IMR-90 (cell line): ENCODE data around the gene IQCK. TPM values are rescaled to one million over a fixed set of nuclear protein-coding genes. Genes with fewer than 3 reads are reported as not detected.

ENCODE experiments used
- ATAC-seq: fragments of 200-7000 bp; cut with Tn5 transposase; 2 replicates; pipeline ENCODE4 v1.9.1; 2020; ENCODE audit warnings: low read depth, mild to moderate bottlenecking, moderate library complexity
- BruUV-seq: library from RNA; stranded (reverse); fragments of 400-500 nt; replicated peaks from 2 replicates; lab custom pipeline; 2021; lab: Mats Ljungman, UMichigan
- CTCF ChIA-PET: fragments of 300-600 bp; formaldehyde crosslinking; extraction: SDS; loops from one replicate; lab custom pipeline; 2021; ENCODE audit warnings: antibody characterized with exemption; lab: Yijun Ruan, JAX
- POLR2A ChIA-PET: fragments of 300-600 bp; sonication (Branson Sonifier 250); formaldehyde crosslinking; loops from one replicate; lab custom pipeline; 2022; ENCODE audit warnings: antibody characterized with exemption; ENCODE audit not compliant: unreplicated experiment; lab: Charles Lee
- DNase-seq: peaks from one replicate; pipeline ENCODE4 v3.0.0; 2013
- H2AFZ ChIP-seq: replicated peaks from 2 replicates; pipeline ENCODE3; 2013; ENCODE audit warnings: low read length, mild to moderate bottlenecking; ENCODE audit not compliant: poor library complexity
- H2AK5ac ChIP-seq: 2 replicates; pipeline ENCODE4 v1.6.1; 2013; ENCODE audit warnings: low read depth, low read length, inconsistent platforms
- H2AK9ac ChIP-seq: replicated peaks from 2 replicates; pipeline ENCODE3; 2013; ENCODE audit warnings: mild to moderate bottlenecking, low read depth, low read length, moderate library complexity; ENCODE audit not compliant: poor library complexity
- H2BK120ac ChIP-seq: 2 replicates; pipeline ENCODE4 v1.6.1; 2013; ENCODE audit warnings: low read depth, low read length, inconsistent platforms
- H2BK15ac ChIP-seq: 3 replicates; pipeline ENCODE4 v1.6.1; 2013; ENCODE audit warnings: low read depth, low read length, inconsistent platforms
- H2BK20ac ChIP-seq: 2 replicates; pipeline ENCODE4 v1.6.1; 2013; ENCODE audit warnings: low read depth, mild to moderate bottlenecking, inconsistent platforms, low read length, moderate library complexity
- H2BK5ac ChIP-seq: 2 replicates; pipeline ENCODE4 v1.6.1; 2013; ENCODE audit warnings: mild to moderate bottlenecking, low read depth, low read length, inconsistent platforms; ENCODE audit not compliant: poor library complexity, severe bottlenecking
- H3K14ac ChIP-seq: replicated peaks from 2 replicates; pipeline ENCODE4 v1.6.1; 2013; ENCODE audit warnings: low read depth, low read length, inconsistent platforms
- H3K18ac ChIP-seq: 2 replicates; pipeline ENCODE4 v1.6.1; 2013; ENCODE audit warnings: low read depth, low read length, control low read depth
- H3K23ac ChIP-seq: 2 replicates; pipeline ENCODE4 v1.6.1; 2013; ENCODE audit warnings: low read depth, low read length, inconsistent platforms
- H3K27ac ChIP-seq: 2 replicates; pipeline ENCODE4 v1.5.1; 2013; ENCODE audit warnings: mild to moderate bottlenecking, control low read depth, low read length; ENCODE audit not compliant: insufficient read depth
- H3K27me3 ChIP-seq: 2 replicates; pipeline ENCODE4 v1.6.1; 2013; ENCODE audit warnings: low read length; ENCODE audit not compliant: control insufficient read depth, insufficient read depth
- H3K36me3 ChIP-seq: 2 replicates; pipeline ENCODE4 v1.6.1; 2013; ENCODE audit warnings: low read length, mixed read lengths; ENCODE audit not compliant: control insufficient read depth, insufficient read depth
- H3K4ac ChIP-seq: 2 replicates; pipeline ENCODE4 v1.6.1; 2013; ENCODE audit warnings: low read depth, low read length, inconsistent platforms
- H3K4me1 ChIP-seq: 2 replicates; pipeline ENCODE4 v1.6.1; 2013; ENCODE audit warnings: low read length, mixed read lengths; ENCODE audit not compliant: control insufficient read depth, insufficient read depth
- H3K4me2 ChIP-seq: 2 replicates; pipeline ENCODE4 v1.6.1; 2013; ENCODE audit warnings: low read depth, mild to moderate bottlenecking, control low read depth, low read length, moderate library complexity
- H3K4me3 ChIP-seq: 2 replicates; pipeline ENCODE4 v1.5.1; 2013; ENCODE audit warnings: low read depth, mild to moderate bottlenecking, control low read depth, low read length, moderate library complexity; ENCODE audit not compliant: insufficient read depth
- H3K56ac ChIP-seq: 2 replicates; pipeline ENCODE4 v1.6.1; 2013; ENCODE audit warnings: low read length, inconsistent platforms; ENCODE audit not compliant: insufficient read depth; ENCODE audit errors: extremely low read depth
- H3K79me1 ChIP-seq, 2 experiments: 2 replicates each; pipeline ENCODE4 v1.6.1; 2013; ENCODE audit warnings: low read length in 2 of 2, inconsistent platforms in 1 of 2, low read depth in 1 of 2
- H3K9ac ChIP-seq: 2 replicates; pipeline ENCODE4 v1.6.1; 2013; ENCODE audit warnings: low read depth, low read length, control low read depth
- H3K9me1 ChIP-seq: 2 replicates; pipeline ENCODE4 v1.6.1; 2013; ENCODE audit warnings: low read length, inconsistent platforms; ENCODE audit not compliant: insufficient read depth
- H3K9me3 ChIP-seq: 2 replicates; pipeline ENCODE4 v1.6.1; 2013; ENCODE audit warnings: low read length; ENCODE audit not compliant: control insufficient read depth, insufficient read depth
- H4K20me1 ChIP-seq: 2 replicates; pipeline ENCODE4 v1.6.1; 2013; ENCODE audit warnings: low read length, inconsistent platforms; ENCODE audit not compliant: insufficient read depth
- H4K5ac ChIP-seq: 2 replicates; pipeline ENCODE4 v1.6.1; 2013; ENCODE audit warnings: mild to moderate bottlenecking, low read depth, low read length, control low read depth
- H4K8ac ChIP-seq, 2 experiments: 2 replicates each; pipeline ENCODE4 v1.6.1; 2013; ENCODE audit warnings: low read depth in 2 of 2, low read length in 2 of 2, control low read depth in 1 of 2, inconsistent platforms in 1 of 2
- H4K91ac ChIP-seq: 2 replicates; pipeline ENCODE4 v1.6.1; 2013; ENCODE audit warnings: low read depth, low read length, inconsistent platforms; ENCODE audit not compliant: insufficient read depth
- BHLHE40 ChIP-seq: fragments of 150-350 bp; IDR thresholded peaks from 2 replicates; pipeline ENCODE4 v1.6.1; 2016; ENCODE audit warnings: mild to moderate bottlenecking, low read depth, low read length
- CEBPB ChIP-seq: IDR thresholded peaks from 2 replicates; pipeline ENCODE4 v1.6.1; 2012; ENCODE audit warnings: low read depth, low read length, improper control_type of control experiment
- CHD1 ChIP-seq: IDR thresholded peaks from 2 replicates; pipeline ENCODE4 v1.6.1; 2012; ENCODE audit warnings: low read depth, low read length, improper control_type of control experiment
- ELK1 ChIP-seq: fragments of 150-350 bp; IDR thresholded peaks from 2 replicates; pipeline ENCODE4 v1.6.1; 2016; ENCODE audit warnings: low read depth, mild to moderate bottlenecking, low read length, moderate library complexity, borderline replicate concordance
- FOS ChIP-seq: fragments of 150-350 bp; IDR thresholded peaks from 2 replicates; pipeline ENCODE4 v1.6.1; 2016; ENCODE audit warnings: low read depth, low read length
- MAFK ChIP-seq: IDR thresholded peaks from 2 replicates; pipeline ENCODE4 v1.6.1; 2012; ENCODE audit warnings: low read depth, low read length, improper control_type of control experiment
- MAZ ChIP-seq: IDR thresholded peaks from 2 replicates; pipeline ENCODE4 v1.6.1; 2012; ENCODE audit warnings: low read depth, mild to moderate bottlenecking, low read length, improper control_type of control experiment, moderate library complexity, borderline replicate concordance
- MXI1 ChIP-seq: IDR thresholded peaks from 2 replicates; pipeline ENCODE4 v1.6.1; 2012; ENCODE audit warnings: low read depth, mild to moderate bottlenecking, low read length, moderate library complexity, borderline replicate concordance
- NFE2L2 ChIP-seq: fragments of 150-350 bp; IDR thresholded peaks from 2 replicates; pipeline ENCODE4 v1.6.1; 2016; ENCODE audit warnings: low read depth, mild to moderate bottlenecking, low read length
- POLR2A ChIP-seq: IDR thresholded peaks from 2 replicates; pipeline ENCODE4 v1.6.1; 2012; ENCODE audit warnings: mild to moderate bottlenecking, low read depth, low read length
- RAD21 ChIP-seq: IDR thresholded peaks from 2 replicates; pipeline ENCODE4 v1.6.1; 2012; ENCODE audit warnings: low read length, improper control_type of control experiment
- RCOR1 ChIP-seq: IDR thresholded peaks from 2 replicates; pipeline ENCODE4 v1.6.1; 2012; ENCODE audit warnings: mild to moderate bottlenecking, low read length, improper control_type of control experiment; ENCODE audit not compliant: insufficient replicate concordance
- RFX5 ChIP-seq: IDR thresholded peaks from 2 replicates; pipeline ENCODE4 v1.8.0; 2012; ENCODE audit warnings: low read depth, mild to moderate bottlenecking, low read length, moderate library complexity
- SMC3 ChIP-seq: fragments of 150-350 bp; IDR thresholded peaks from 2 replicates; pipeline ENCODE4 v1.6.1; 2016; ENCODE audit warnings: low read depth, mild to moderate bottlenecking, antibody characterized with exemption, low read length, moderate library complexity
- USF2 ChIP-seq: fragments of 150-350 bp; IDR thresholded peaks from 2 replicates; pipeline ENCODE4 v1.6.1; 2017; ENCODE audit warnings: mild to moderate bottlenecking, antibody characterized with exemption, low read length, low read depth
- WGBS, 2 experiments: methylation state at CpG; one replicate each; pipeline versions ENCODE4 v1.1.5 to v1.1.7; 2013; ENCODE audit warnings: missing lambda C conversion rate in 2 of 2; ENCODE audit not compliant: insufficient read length in 1 of 2; ENCODE audit errors: extremely low coverage in 2 of 2; 5-methylcytosine and 5-hydroxymethylcytosine counted together
- dilution Hi-C: fragments of 300-500 bp; cut with HindIII; formaldehyde crosslinking; loops from one replicate; pipeline ENCODE4 v1.14.3; 2018; ENCODE audit warnings: low sequenced_read_pairs; ENCODE audit not compliant: unreplicated experiment
- in situ Hi-C: fragments of 300-500 bp; cut with MboI; formaldehyde crosslinking; loops from 3 replicates; pipeline ENCODE4 v1.14.3; 2019; ENCODE audit warnings: low sequenced_read_pairs, inconsistent platforms, mixed read lengths
- intact Hi-C: fragments of 100-400 bp; cut with micrococcal nuclease; formaldehyde crosslinking; loops from 2 replicates; pipeline ENCODE4 v1.10.0; 2022
- polyA plus RNA-seq, 3 experiments: library from polyadenylated mRNA; depleted of rRNA; stranded (reverse); fragments of >200 nt; gene quantifications; 2 replicates each; pipeline ENCODE4 v1.2.3, GENCODE V29; 2012; ENCODE audit warnings: low replicate concordance in 1 of 3
- total RNA-seq: library from RNA; depleted of rRNA; stranded (reverse); fragments of >200 nt; gene quantifications from 2 replicates; pipeline ENCODE4 v1.2.3, GENCODE V29; 2012
- TF ChIP-seq, protein P1 (sequence below): conservative IDR thresholded peaks from 2 replicates; pipeline ENCODE4 v1.5.1; 2012; ENCODE audit warnings: mild to moderate bottlenecking, low read depth, low read length, improper control_type of control experiment

Gene IQCK
- total and polyA plus RNA-seq, 2 of the 4 experiments (the other 2 are of a cell fraction) = 4.1 to 5.4 TPM

GRCh38 chr16:19841184-19841583 is 123.1 kb downstream of the IQCK start:
- no peaks in the 10 kb centered on the region for H4K20me1 ChIP-seq
- intact Hi-C loops = no loop called here
- no peak overlapping the region for H2BK120ac ChIP-seq
- ChIA-PET CTCF (interaction anchor here (0.8 kb wide), 1 partner anchor 13 kb away, joined by 3 read pairs; no protein-coding TSS in a partner anchor), POLR2A (no interaction called here)
- no peak overlapping the region for H3K56ac ChIP-seq
- DNase-seq (no peak), ATAC-seq (no peak)
- in situ Hi-C loops = no loop called here
- no peak overlapping the region for H3K14ac ChIP-seq
- H2BK20ac ChIP-seq = no peak overlapping the region; the same call in 1 of the 2 replicates
- no peak overlapping the region for H3K4me3 ChIP-seq
- H2AK5ac ChIP-seq = no peak overlapping the region
- H3K36me3 ChIP-seq = no peaks in the 10 kb centered on the region
- H3K4me1 ChIP-seq = peaks cover 7% of the 10 kb centered on the region
- no peak overlapping the region for H3K18ac ChIP-seq
- H2AFZ ChIP-seq = no peak overlapping the region
- no peaks in the 10 kb centered on the region for H3K9me3 ChIP-seq
- H2BK15ac ChIP-seq = no peak overlapping the region
- no peak overlapping the region for H3K4me2 ChIP-seq
- no peaks in the 10 kb centered on the region; the same call in 1 of the 2 replicates for H3K27me3 ChIP-seq
- no peak overlapping the region for H3K27ac ChIP-seq
- H3K9ac ChIP-seq = no peak overlapping the region
- H2BK5ac ChIP-seq = no peak overlapping the region
- no peak overlapping the region for H2AK9ac ChIP-seq
- no CpG with 5 or more reads among the region's 3 CpGs for WGBS, 2 experiments
- H3K4ac ChIP-seq = no peak overlapping the region
- no peak overlapping the region for H4K91ac ChIP-seq
- H4K5ac ChIP-seq = no peak overlapping the region
- no peak overlapping the region for H4K8ac ChIP-seq
- H3K79me1 ChIP-seq = no peaks in the 10 kb centered on the region
- H3K9me1 ChIP-seq = no peaks in the 10 kb centered on the region
- dilution Hi-C loops = no loop called here
- no TSS peak for BruUV-seq
- H3K23ac ChIP-seq = no peak overlapping the region
- TF ChIP-seq CEBPB = no peak
- TF ChIP-seq MAZ = no peak
- no peak for TF ChIP-seq SMC3
- no peak for TF ChIP-seq MAFK
- TF ChIP-seq ELK1 = no peak
- TF ChIP-seq POLR2A = no peak
- no peak for TF ChIP-seq RFX5
- no peak for TF ChIP-seq NFE2L2
- TF ChIP-seq BHLHE40 = no peak
- TF ChIP-seq MXI1 = no peak
- TF ChIP-seq FOS = no peak
- TF ChIP-seq RAD21 = no peak
- TF ChIP-seq, protein P1, sequence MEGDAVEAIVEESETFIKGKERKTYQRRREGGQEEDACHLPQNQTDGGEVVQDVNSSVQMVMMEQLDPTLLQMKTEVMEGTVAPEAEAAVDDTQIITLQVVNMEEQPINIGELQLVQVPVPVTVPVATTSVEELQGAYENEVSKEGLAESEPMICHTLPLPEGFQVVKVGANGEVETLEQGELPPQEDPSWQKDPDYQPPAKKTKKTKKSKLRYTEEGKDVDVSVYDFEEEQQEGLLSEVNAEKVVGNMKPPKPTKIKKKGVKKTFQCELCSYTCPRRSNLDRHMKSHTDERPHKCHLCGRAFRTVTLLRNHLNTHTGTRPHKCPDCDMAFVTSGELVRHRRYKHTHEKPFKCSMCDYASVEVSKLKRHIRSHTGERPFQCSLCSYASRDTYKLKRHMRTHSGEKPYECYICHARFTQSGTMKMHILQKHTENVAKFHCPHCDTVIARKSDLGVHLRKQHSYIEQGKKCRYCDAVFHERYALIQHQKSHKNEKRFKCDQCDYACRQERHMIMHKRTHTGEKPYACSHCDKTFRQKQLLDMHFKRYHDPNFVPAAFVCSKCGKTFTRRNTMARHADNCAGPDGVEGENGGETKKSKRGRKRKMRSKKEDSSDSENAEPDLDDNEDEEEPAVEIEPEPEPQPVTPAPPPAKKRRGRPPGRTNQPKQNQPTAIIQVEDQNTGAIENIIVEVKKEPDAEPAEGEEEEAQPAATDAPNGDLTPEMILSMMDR = no peak
- no peak for TF ChIP-seq CHD1
- TF ChIP-seq RCOR1 = no peak
- no peak for TF ChIP-seq USF2
